WTC11 (cell line): ENCODE results near the gene SNAPC4. TPM values are rescaled to one million over a fixed set of nuclear protein-coding genes. Genes with fewer than 3 reads are reported as not detected.

Experiments used
- ATAC-seq: fragments of 200-7000 bp; cut with Tn5 transposase; 2 replicates; pipeline ENCODE4 v1.10.0; 2021; ENCODE audit warnings: mild to moderate bottlenecking, moderate library complexity
- CTCF ChIA-PET: fragments of 300-600 bp; sonication (Branson Sonifier 250); formaldehyde crosslinking; loops from one replicate; lab custom pipeline; 2021; ENCODE audit warnings: antibody characterized with exemption; lab: Charles Lee
- POLR2A ChIA-PET: fragments of 350-600 bp; sonication (Branson Sonifier 250); formaldehyde crosslinking; loops from one replicate; lab custom pipeline; 2021; ENCODE audit warnings: antibody characterized with exemption; lab: Charles Lee
- DNase-seq: peaks from one replicate; pipeline ENCODE4 v3.0.0; 2021; ENCODE audit warnings: low spot score
- H3K27ac Mint-ChIP-seq: 2 replicates; pipeline ENCODE4 v1.8.0; 2021; ENCODE audit warnings: mixed read lengths
- H3K27me3 Mint-ChIP-seq: 2 replicates; pipeline ENCODE4 v1.8.0; 2021; ENCODE audit warnings: low read depth, mild to moderate bottlenecking, moderate library complexity, mixed read lengths
- H3K36me3 Mint-ChIP-seq: 2 replicates; pipeline ENCODE4 v1.8.0; 2021; ENCODE audit warnings: mixed read lengths
- H3K4me1 Mint-ChIP-seq: 2 replicates; pipeline ENCODE4 v1.8.0; 2022; ENCODE audit warnings: mixed read lengths
- H3K4me3 Mint-ChIP-seq: 2 replicates; pipeline ENCODE4 v1.8.0; 2021; ENCODE audit warnings: mild to moderate bottlenecking, moderate library complexity, mixed read lengths
- H3K9me3 Mint-ChIP-seq: 2 replicates; pipeline ENCODE4 v1.8.0; 2021; ENCODE audit warnings: mixed read lengths
- GRHL2 ChIP-seq: fragments of 250-450 bp; sonication (Bioruptor Pico); IDR thresholded peaks from 2 replicates; pipeline ENCODE4 v1.8.0; 2022; ENCODE audit warnings: mild to moderate bottlenecking, moderate library complexity; ENCODE audit not compliant: insufficient replicate concordance, severe bottlenecking
- IRF2 ChIP-seq: sonication (generic); formaldehyde crosslinking; IDR thresholded peaks from 2 replicates; pipeline ENCODE4 v1.8.0; 2022; ENCODE audit warnings: low read depth, missing genetic modification reagents, borderline replicate concordance
- NFATC4 ChIP-seq: fragments of 250-450 bp; sonication (Bioruptor Pico); IDR thresholded peaks from 2 replicates; pipeline ENCODE4 v1.9.0; 2021; ENCODE audit warnings: mild to moderate bottlenecking
- OVOL2 ChIP-seq: fragments of 250-450 bp; sonication (Bioruptor Pico); IDR thresholded peaks from 2 replicates; pipeline ENCODE4 v1.9.0; 2021; ENCODE audit warnings: mild to moderate bottlenecking, borderline replicate concordance
- PRRX2 ChIP-seq: fragments of 250-450 bp; sonication (Bioruptor Pico); IDR thresholded peaks from 2 replicates; pipeline ENCODE4 v1.8.0; 2021; ENCODE audit warnings: mild to moderate bottlenecking
- RORB ChIP-seq: fragments of 250-450 bp; sonication (Bioruptor Pico); IDR thresholded peaks from 2 replicates; pipeline ENCODE4 v1.9.0; 2021; ENCODE audit warnings: mild to moderate bottlenecking
- SMAD4 ChIP-seq: sonication (generic); formaldehyde crosslinking; IDR thresholded peaks from 2 replicates; pipeline ENCODE4 v1.8.0; 2022; ENCODE audit warnings: mild to moderate bottlenecking, missing genetic modification reagents
- TEAD1 ChIP-seq: sonication (generic); formaldehyde crosslinking; IDR thresholded peaks from 2 replicates; pipeline ENCODE4 v1.8.0; 2022; ENCODE audit warnings: mild to moderate bottlenecking, missing genetic modification reagents
- TP53 ChIP-seq: sonication (generic); formaldehyde crosslinking; IDR thresholded peaks from 2 replicates; pipeline ENCODE4 v1.8.1; 2023; ENCODE audit warnings: mild to moderate bottlenecking, missing genetic modification reagents
- ZBTB21 ChIP-seq: sonication (generic); formaldehyde crosslinking; IDR thresholded peaks from 2 replicates; pipeline ENCODE4 v1.8.1; 2023; ENCODE audit warnings: mild to moderate bottlenecking, missing genetic modification reagents, borderline replicate concordance
- ZNF121 ChIP-seq: sonication (generic); formaldehyde crosslinking; IDR thresholded peaks from 2 replicates; pipeline ENCODE4 v1.8.0; 2023; ENCODE audit warnings: missing genetic modification reagents
- ZNF138 ChIP-seq: sonication (generic); formaldehyde crosslinking; conservative IDR thresholded peaks from 2 replicates; pipeline ENCODE4 v1.8.1; 2022; ENCODE audit warnings: mild to moderate bottlenecking, moderate library complexity, missing genetic modification reagents
- ZNF263 ChIP-seq: sonication (generic); formaldehyde crosslinking; IDR thresholded peaks from 2 replicates; pipeline ENCODE4 v1.8.1; 2022; ENCODE audit warnings: low read depth, mild to moderate bottlenecking, moderate library complexity, missing genetic modification reagents
- total RNA-seq: library from RNA; stranded (reverse); gene quantifications from 3 replicates; pipeline ENCODE4 v1.2.3, GENCODE V29; 2021
- TF ChIP-seq, protein P1 (sequence below): fragments of 250-450 bp; sonication (Bioruptor Pico); IDR thresholded peaks from 2 replicates; pipeline ENCODE4 v1.9.0; 2021; ENCODE audit warnings: mild to moderate bottlenecking, borderline replicate concordance
- TF ChIP-seq, protein P2 (sequence below): fragments of 250-450 bp; sonication (Bioruptor Pico); conservative IDR thresholded peaks from 2 replicates; pipeline ENCODE4 v1.9.0; 2021; ENCODE audit warnings: mild to moderate bottlenecking
- TF ChIP-seq, protein P3 (sequence below): sonication (generic); formaldehyde crosslinking; IDR thresholded peaks from 2 replicates; pipeline ENCODE4 v1.8.1; 2022; ENCODE audit warnings: low read depth, mild to moderate bottlenecking, moderate library complexity, missing genetic modification reagents, borderline replicate concordance
- TF ChIP-seq, protein P4 (sequence below): sonication (generic); formaldehyde crosslinking; IDR thresholded peaks from 2 replicates; pipeline ENCODE4 v1.8.1; 2023; ENCODE audit warnings: mild to moderate bottlenecking, missing genetic modification reagents, moderate library complexity

SNAPC4 gene
- total RNA-seq, 1 experiment from 2014 or later: 22.8 TPM

DNA sequence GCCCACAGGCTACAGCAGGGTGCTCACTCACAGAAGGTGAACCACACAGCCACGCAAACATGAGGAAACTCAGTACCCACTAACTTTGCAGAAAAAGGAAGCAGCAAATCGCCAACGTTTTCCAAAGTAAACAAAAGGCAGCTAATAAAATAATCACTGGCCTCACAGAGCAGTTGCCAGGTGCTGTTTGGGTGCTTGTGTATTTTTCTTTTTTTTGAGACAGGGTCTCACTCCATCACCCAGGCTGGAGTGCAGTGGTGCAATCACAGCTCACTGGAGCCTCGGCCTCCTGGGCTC is 3.8 kb downstream of the SNAPC4 start (continued):
- no peak for TF ChIP-seq ZNF138 (CRISPR knock-in tag)

DNA sequence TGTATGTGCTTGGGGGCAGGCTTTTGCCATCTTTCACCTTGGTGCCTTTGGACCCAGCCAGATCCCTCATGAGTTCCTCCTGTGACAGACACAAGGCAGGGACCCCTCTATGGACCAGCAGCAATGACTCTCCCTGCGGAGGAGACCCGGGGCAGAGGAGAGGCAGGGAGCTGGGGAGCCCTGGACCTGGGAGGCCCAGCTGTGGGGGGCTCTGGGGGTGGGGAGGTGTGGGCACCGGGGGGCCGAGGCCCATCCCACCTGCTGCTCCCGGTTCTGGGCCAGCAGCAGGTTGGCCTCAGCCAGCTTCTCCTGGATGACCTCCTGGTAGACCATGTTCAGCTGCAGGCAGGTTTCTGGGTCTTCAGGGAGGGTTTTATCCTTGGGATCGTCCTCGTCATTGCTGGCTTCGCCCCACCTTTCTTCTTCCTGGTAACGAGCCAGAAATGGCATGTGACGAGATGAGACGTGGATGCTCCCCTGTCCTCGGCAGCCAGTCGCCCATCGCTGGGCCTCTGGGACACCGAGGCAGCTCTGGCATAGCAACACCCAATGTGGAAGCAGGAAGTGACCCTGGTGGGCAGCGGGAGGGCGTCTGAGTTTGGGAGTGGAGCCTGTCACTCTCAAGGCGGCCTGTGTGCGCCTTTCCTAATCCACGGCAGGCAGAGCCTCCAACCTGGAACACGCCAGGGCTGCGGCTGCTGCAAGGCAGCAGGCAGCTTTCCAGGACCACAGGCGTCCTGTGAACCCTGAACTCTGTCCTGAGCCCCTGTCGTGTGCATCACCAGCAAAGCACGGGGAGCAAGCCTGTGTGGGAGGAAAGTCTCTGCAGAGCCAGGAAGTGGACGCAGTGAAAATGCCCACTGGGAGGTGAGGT is 4.4 kb downstream of the SNAPC4 start:
- H3K4me1 Mint-ChIP-seq: peaks cover 9% of the 10 kb centered on the region
- peaks cover 37% of the 10 kb centered on the region for H3K36me3 Mint-ChIP-seq
- ChIA-PET POLR2A (no interaction called here), CTCF (interaction anchor here (2.0 kb wide), 1 partner anchor 56 kb away, joined by 5 read pairs; no protein-coding TSS in a partner anchor)
- H3K4me3 Mint-ChIP-seq: no peak overlapping the region
- TF ChIP-seq ZNF263 (CRISPR knock-in tag) (no peak), PRRX2 (CRISPR knock-in tag) (no peak), OVOL2 (CRISPR knock-in tag) (no peak), TP53 (CRISPR knock-in tag) (no peak), NFATC4 (CRISPR knock-in tag) (no peak), ZBTB21 (no peak), IRF2 (CRISPR knock-in tag) (no peak), GRHL2 (no peak), TEAD1 (no peak), ZNF121 (CRISPR knock-in tag) (no peak), SMAD4 (CRISPR knock-in tag) (no peak), RORB (CRISPR knock-in tag) (no peak)
- TF ChIP-seq, protein P1, sequence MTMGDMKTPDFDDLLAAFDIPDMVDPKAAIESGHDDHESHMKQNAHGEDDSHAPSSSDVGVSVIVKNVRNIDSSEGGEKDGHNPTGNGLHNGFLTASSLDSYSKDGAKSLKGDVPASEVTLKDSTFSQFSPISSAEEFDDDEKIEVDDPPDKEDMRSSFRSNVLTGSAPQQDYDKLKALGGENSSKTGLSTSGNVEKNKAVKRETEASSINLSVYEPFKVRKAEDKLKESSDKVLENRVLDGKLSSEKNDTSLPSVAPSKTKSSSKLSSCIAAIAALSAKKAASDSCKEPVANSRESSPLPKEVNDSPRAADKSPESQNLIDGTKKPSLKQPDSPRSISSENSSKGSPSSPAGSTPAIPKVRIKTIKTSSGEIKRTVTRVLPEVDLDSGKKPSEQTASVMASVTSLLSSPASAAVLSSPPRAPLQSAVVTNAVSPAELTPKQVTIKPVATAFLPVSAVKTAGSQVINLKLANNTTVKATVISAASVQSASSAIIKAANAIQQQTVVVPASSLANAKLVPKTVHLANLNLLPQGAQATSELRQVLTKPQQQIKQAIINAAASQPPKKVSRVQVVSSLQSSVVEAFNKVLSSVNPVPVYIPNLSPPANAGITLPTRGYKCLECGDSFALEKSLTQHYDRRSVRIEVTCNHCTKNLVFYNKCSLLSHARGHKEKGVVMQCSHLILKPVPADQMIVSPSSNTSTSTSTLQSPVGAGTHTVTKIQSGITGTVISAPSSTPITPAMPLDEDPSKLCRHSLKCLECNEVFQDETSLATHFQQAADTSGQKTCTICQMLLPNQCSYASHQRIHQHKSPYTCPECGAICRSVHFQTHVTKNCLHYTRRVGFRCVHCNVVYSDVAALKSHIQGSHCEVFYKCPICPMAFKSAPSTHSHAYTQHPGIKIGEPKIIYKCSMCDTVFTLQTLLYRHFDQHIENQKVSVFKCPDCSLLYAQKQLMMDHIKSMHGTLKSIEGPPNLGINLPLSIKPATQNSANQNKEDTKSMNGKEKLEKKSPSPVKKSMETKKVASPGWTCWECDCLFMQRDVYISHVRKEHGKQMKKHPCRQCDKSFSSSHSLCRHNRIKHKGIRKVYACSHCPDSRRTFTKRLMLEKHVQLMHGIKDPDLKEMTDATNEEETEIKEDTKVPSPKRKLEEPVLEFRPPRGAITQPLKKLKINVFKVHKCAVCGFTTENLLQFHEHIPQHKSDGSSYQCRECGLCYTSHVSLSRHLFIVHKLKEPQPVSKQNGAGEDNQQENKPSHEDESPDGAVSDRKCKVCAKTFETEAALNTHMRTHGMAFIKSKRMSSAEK (CRISPR knock-in tag): no peak
- TF ChIP-seq, protein P2, sequence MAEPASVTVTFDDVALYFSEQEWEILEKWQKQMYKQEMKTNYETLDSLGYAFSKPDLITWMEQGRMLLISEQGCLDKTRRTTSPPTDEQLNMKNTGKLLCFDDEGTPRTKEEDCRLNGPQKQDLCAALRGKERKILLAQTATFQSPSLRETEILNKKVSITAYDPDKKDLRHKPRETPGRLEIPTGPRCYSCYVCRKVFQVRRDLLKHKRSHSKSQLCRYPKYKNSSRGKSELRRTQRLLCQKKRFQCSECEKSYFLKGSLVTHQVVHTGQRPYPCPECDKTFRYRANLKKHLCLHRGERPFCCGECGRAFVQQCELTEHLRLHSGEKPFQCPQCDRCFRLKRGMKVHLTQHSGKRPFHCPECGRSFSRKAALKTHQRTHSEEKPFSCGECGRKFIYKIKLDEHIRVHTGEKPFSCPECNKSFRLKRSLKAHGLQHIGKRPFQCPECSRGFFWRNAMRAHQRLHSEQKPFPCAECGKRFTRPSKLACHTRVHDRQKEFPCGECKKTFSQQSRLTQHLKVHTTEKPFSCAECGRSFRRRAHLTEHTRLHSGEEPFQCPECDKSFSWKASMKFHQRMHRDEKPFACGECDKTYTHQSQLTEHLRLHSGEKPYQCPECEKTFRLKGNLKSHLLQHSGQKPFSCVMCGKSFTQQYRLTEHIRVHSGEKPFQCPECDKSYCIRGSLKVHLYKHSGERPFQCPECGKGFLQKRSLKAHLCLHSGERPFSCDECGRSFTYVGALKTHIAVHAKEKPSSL (CRISPR knock-in tag): no peak
- TF ChIP-seq, protein P3, sequence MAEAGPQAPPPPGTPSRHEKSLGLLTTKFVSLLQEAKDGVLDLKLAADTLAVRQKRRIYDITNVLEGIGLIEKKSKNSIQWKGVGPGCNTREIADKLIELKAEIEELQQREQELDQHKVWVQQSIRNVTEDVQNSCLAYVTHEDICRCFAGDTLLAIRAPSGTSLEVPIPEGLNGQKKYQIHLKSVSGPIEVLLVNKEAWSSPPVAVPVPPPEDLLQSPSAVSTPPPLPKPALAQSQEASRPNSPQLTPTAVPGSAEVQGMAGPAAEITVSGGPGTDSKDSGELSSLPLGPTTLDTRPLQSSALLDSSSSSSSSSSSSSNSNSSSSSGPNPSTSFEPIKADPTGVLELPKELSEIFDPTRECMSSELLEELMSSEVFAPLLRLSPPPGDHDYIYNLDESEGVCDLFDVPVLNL (CRISPR knock-in tag): no peak
- TF ChIP-seq, protein P4, sequence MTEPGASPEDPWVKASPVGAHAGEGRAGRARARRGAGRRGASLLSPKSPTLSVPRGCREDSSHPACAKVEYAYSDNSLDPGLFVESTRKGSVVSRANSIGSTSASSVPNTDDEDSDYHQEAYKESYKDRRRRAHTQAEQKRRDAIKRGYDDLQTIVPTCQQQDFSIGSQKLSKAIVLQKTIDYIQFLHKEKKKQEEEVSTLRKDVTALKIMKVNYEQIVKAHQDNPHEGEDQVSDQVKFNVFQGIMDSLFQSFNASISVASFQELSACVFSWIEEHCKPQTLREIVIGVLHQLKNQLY (CRISPR knock-in tag): no peak
- no peak overlapping the region for H3K27ac Mint-ChIP-seq
- no peaks in the 10 kb centered on the region for H3K9me3 Mint-ChIP-seq
- ATAC-seq (no peak), DNase-seq (no peak)
- no peaks in the 10 kb centered on the region for H3K27me3 Mint-ChIP-seq
